SK-N-SH (cell line): ENCODE data around the gene OPA3. TPM values are rescaled to one million over a fixed set of nuclear protein-coding genes. Genes with fewer than 3 reads are reported as not detected.

Experiments used
- CTCF ChIA-PET: fragments of 300-600, 350-600 bp; formaldehyde crosslinking; extraction: SDS; loops from one replicate; lab custom pipeline; 2021; lab: Yijun Ruan, JAX
- POLR2A ChIA-PET: fragments of 350-600 bp; sonication (Branson Sonifier 250); formaldehyde crosslinking; extraction: SDS; loops from one replicate; lab custom pipeline; 2020; ENCODE audit warnings: antibody characterized with exemption, inconsistent platforms; lab: Yijun Ruan, JAX
- DNase-seq: peaks from one replicate; pipeline ENCODE4 v3.0.0; 2012
- H2AFZ ChIP-seq: fragments of 200-600 bp; sonication (generic); 2 replicates; pipeline ENCODE4 v1.8.1; 2016; ENCODE audit warnings: antibody characterized with exemption, mild to moderate bottlenecking, low read depth
- H3F3A ChIP-seq: fragments of 200-600 bp; sonication (generic); replicated peaks from 2 replicates; pipeline ENCODE3; 2016; ENCODE audit warnings: antibody characterized with exemption, mild to moderate bottlenecking; ENCODE audit not compliant: insufficient read depth
- H3K27ac ChIP-seq, 2 experiments: fragments of 200-500 bp in 1 of 2; fragments of 200-600 bp in 1 of 2; sonication (Bioruptor generic) in 1 of 2; sonication (generic), shearing (Covaris generic) in 1 of 2; 2 replicates each; pipeline versions ENCODE4 v1.5.1 to v1.6.1; 2014 to 2016; ENCODE audit warnings: low read depth in 2 of 2, inconsistent platforms in 1 of 2, low read length in 1 of 2, mild to moderate bottlenecking in 1 of 2, mixed read lengths in 1 of 2
- H3K27me3 ChIP-seq: fragments of 200-600 bp; sonication (generic), shearing (Covaris generic); 2 replicates; pipeline ENCODE4 v1.6.1; 2016; ENCODE audit warnings: mixed run types; ENCODE audit not compliant: insufficient read depth
- H3K36me3 ChIP-seq, 2 experiments: fragments of 200-500 bp in 1 of 2; fragments of 200-600 bp in 1 of 2; sonication (Bioruptor generic) in 1 of 2; sonication (generic) in 1 of 2; replicated peaks in 1 of 2; 2 replicates each; pipeline versions ENCODE3 to v1.5.1; 2014 to 2016; ENCODE audit warnings: low read length in 1 of 2, mild to moderate bottlenecking in 1 of 2; ENCODE audit not compliant: insufficient read depth in 2 of 2, control insufficient read depth in 1 of 2
- H3K4me1 ChIP-seq, 2 experiments: fragments of 200-500 bp in 1 of 2; fragments of 200-600 bp in 1 of 2; sonication (Bioruptor generic) in 1 of 2; sonication (generic), shearing (Covaris generic) in 1 of 2; 2 replicates each; pipeline versions ENCODE4 v1.5.1 to v1.6.1; 2014 to 2016; ENCODE audit warnings: low read depth in 1 of 2, low read length in 1 of 2, mixed run types in 1 of 2; ENCODE audit not compliant: insufficient read depth in 2 of 2, control insufficient read depth in 1 of 2
- H3K4me2 ChIP-seq: fragments of 200-600 bp; sonication (generic), shearing (Covaris generic); 2 replicates; pipeline ENCODE4 v1.6.1; 2017; ENCODE audit warnings: mixed run types
- H3K4me3 ChIP-seq, 2 experiments: fragments of 200-500 bp in 1 of 2; fragments of 200-600 bp in 1 of 2; sonication (Bioruptor generic) in 1 of 2; sonication (generic), shearing (Covaris generic) in 1 of 2; 2 replicates each; pipeline versions ENCODE4 v1.5.1 to v1.8.1; 2014 to 2016; ENCODE audit warnings: low read depth in 2 of 2, inconsistent platforms in 1 of 2, low read length in 1 of 2, mild to moderate bottlenecking in 1 of 2, mixed read lengths in 1 of 2, moderate library complexity in 1 of 2
- H3K79me2 ChIP-seq: fragments of 200-600 bp; sonication (generic); 2 replicates; pipeline ENCODE4 v1.8.1; 2017; ENCODE audit warnings: mild to moderate bottlenecking; ENCODE audit not compliant: insufficient read depth
- H3K9ac ChIP-seq: fragments of 200-600 bp; sonication (generic); 2 replicates; pipeline ENCODE4 v1.6.1; 2017; ENCODE audit warnings: mixed run types
- H3K9me2 ChIP-seq: fragments of 200-600 bp; sonication (generic); 2 replicates; pipeline ENCODE4 v1.6.1; 2017; ENCODE audit warnings: mixed run types
- H3K9me3 ChIP-seq: fragments of 200-600 bp; sonication (generic); 2 replicates; pipeline ENCODE4 v1.6.1; 2017; ENCODE audit warnings: mixed run types, mild to moderate bottlenecking, moderate library complexity
- H4K20me1 ChIP-seq: fragments of 200-600 bp; sonication (generic); 2 replicates; pipeline ENCODE4 v1.6.1; 2017; ENCODE audit warnings: mild to moderate bottlenecking, mixed run types; ENCODE audit not compliant: insufficient read depth
- EP300 ChIP-seq, 2 experiments: IDR thresholded peaks; 2 replicates each; pipeline versions ENCODE4 v1.4.0 to v1.6.1; 2012; ENCODE audit warnings: borderline replicate concordance in 1 of 2, low read depth in 1 of 2, low read length in 1 of 2
- GABPA ChIP-seq: IDR thresholded peaks from 2 replicates; pipeline ENCODE4 v1.4.0; 2012; ENCODE audit warnings: low read depth, mild to moderate bottlenecking
- GATA2 ChIP-seq: sonication (generic); formaldehyde crosslinking; IDR thresholded peaks from 2 replicates; pipeline ENCODE4 v1.5.0; 2020; ENCODE audit warnings: mild to moderate bottlenecking, missing genetic modification reagents
- JUND ChIP-seq: IDR thresholded peaks from 2 replicates; pipeline ENCODE4 v1.4.0; 2012
- MXI1 ChIP-seq: IDR thresholded peaks from 2 replicates; pipeline ENCODE4 v1.6.1; 2012; ENCODE audit warnings: mild to moderate bottlenecking, low read depth, low read length, improper control_type of control experiment
- POLR2AphosphoS5 ChIP-seq: IDR thresholded peaks from 2 replicates; pipeline ENCODE4 v1.6.1; 2012; ENCODE audit warnings: low read depth, low read length
- RXRA ChIP-seq: IDR thresholded peaks from 2 replicates; pipeline ENCODE4 v1.4.0; 2012; ENCODE audit warnings: low read depth, mild to moderate bottlenecking, borderline replicate concordance
- SIN3A ChIP-seq: IDR thresholded peaks from 2 replicates; pipeline ENCODE4 v1.6.1; 2012; ENCODE audit warnings: low read depth, mild to moderate bottlenecking, low read length, moderate library complexity, borderline replicate concordance
- TCF12 ChIP-seq: IDR thresholded peaks from 2 replicates; pipeline ENCODE4 v1.4.0; 2012
- WGBS: methylation state at CpG from one replicate; pipeline ENCODE4 v1.1.6; 2017; ENCODE audit warnings: low lambda C conversion rate; 5-methylcytosine and 5-hydroxymethylcytosine counted together
- polyA plus RNA-seq, 3 experiments: library from polyadenylated mRNA; depleted of rRNA; stranded (reverse); fragments of >200 nt; gene quantifications; 2 replicates each; pipeline ENCODE4 v1.2.3, GENCODE V29; 2012
- TF ChIP-seq, protein P1 (sequence below): IDR thresholded peaks from 2 replicates; pipeline ENCODE4 v1.6.1; 2012; ENCODE audit warnings: mild to moderate bottlenecking, low read depth, low read length, moderate library complexity
- TF ChIP-seq, protein P2 (sequence below): IDR thresholded peaks from 2 replicates; pipeline ENCODE4 v1.4.0; 2012; ENCODE audit warnings: low read depth
- TF ChIP-seq, protein P3 (sequence below): IDR thresholded peaks from 2 replicates; pipeline ENCODE4; 2012
- TF ChIP-seq, protein P4 (sequence below): IDR thresholded peaks from 2 replicates; pipeline ENCODE4 v1.4.0; 2012; ENCODE audit warnings: low read depth, borderline replicate concordance

Gene OPA3
- polyA plus RNA-seq, 1 of the 3 experiments (the other 2 are of a cell fraction) = 10.0 TPM

DNA sequence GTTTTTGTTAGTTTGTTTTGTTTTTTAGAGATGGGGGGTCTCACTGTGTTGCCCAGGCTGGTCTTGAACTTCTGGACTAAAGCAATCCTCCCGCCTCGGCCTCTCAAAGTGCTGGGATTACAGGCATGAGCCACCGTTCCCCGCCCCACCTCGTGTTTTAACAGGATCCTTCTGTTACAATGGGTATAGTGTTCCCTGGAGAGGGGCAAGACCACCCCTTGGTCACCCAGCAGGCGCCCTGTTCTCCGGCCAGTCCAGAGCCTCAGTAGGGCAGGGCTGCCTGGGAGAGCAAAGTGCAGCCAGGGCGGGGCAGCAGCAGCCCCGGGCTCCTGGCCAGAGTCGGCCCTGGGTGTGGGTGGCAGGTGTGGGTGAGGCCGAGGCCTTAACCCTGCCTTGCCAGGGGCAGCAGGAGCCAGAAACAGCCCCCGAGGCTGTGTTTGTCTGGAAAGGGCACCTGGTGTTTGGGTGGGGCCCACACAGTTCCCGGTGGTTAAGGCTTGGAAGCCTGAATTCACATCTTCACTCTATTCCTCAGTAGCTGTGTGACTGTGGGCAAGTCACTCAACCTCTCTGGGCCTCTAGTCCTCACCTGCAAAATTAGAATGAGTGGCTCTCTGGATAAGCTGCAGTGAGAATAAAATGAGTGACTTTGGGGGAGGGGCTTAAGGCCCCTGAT, 70.1 kb downstream of the OPA3 start (continued):
- TF ChIP-seq MXI1 = no peak
- no peak for TF ChIP-seq GATA2 (CRISPR knock-in tag)
- no peak for TF ChIP-seq EP300 (IDR thresholded peaks at IDR 0.05; ENCODE audit: borderline replicate concordance in 1 of 2, low read depth in 1 of 2, low read length in 1 of 2)
- TF ChIP-seq, protein P1, sequence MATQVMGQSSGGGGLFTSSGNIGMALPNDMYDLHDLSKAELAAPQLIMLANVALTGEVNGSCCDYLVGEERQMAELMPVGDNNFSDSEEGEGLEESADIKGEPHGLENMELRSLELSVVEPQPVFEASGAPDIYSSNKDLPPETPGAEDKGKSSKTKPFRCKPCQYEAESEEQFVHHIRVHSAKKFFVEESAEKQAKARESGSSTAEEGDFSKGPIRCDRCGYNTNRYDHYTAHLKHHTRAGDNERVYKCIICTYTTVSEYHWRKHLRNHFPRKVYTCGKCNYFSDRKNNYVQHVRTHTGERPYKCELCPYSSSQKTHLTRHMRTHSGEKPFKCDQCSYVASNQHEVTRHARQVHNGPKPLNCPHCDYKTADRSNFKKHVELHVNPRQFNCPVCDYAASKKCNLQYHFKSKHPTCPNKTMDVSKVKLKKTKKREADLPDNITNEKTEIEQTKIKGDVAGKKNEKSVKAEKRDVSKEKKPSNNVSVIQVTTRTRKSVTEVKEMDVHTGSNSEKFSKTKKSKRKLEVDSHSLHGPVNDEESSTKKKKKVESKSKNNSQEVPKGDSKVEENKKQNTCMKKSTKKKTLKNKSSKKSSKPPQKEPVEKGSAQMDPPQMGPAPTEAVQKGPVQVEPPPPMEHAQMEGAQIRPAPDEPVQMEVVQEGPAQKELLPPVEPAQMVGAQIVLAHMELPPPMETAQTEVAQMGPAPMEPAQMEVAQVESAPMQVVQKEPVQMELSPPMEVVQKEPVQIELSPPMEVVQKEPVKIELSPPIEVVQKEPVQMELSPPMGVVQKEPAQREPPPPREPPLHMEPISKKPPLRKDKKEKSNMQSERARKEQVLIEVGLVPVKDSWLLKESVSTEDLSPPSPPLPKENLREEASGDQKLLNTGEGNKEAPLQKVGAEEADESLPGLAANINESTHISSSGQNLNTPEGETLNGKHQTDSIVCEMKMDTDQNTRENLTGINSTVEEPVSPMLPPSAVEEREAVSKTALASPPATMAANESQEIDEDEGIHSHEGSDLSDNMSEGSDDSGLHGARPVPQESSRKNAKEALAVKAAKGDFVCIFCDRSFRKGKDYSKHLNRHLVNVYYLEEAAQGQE = no peak
- TF ChIP-seq SIN3A = no peak
- TF ChIP-seq RXRA = no peak
- TF ChIP-seq TCF12 = no peak
- TF ChIP-seq, protein P2, sequence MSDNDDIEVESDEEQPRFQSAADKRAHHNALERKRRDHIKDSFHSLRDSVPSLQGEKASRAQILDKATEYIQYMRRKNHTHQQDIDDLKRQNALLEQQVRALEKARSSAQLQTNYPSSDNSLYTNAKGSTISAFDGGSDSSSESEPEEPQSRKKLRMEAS = no peak
- TF ChIP-seq, protein P3, sequence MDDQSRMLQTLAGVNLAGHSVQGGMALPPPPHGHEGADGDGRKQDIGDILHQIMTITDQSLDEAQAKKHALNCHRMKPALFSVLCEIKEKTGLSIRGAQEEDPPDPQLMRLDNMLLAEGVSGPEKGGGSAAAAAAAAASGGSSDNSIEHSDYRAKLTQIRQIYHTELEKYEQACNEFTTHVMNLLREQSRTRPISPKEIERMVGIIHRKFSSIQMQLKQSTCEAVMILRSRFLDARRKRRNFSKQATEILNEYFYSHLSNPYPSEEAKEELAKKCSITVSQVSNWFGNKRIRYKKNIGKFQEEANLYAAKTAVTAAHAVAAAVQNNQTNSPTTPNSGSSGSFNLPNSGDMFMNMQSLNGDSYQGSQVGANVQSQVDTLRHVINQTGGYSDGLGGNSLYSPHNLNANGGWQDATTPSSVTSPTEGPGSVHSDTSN = no peak

DNA sequence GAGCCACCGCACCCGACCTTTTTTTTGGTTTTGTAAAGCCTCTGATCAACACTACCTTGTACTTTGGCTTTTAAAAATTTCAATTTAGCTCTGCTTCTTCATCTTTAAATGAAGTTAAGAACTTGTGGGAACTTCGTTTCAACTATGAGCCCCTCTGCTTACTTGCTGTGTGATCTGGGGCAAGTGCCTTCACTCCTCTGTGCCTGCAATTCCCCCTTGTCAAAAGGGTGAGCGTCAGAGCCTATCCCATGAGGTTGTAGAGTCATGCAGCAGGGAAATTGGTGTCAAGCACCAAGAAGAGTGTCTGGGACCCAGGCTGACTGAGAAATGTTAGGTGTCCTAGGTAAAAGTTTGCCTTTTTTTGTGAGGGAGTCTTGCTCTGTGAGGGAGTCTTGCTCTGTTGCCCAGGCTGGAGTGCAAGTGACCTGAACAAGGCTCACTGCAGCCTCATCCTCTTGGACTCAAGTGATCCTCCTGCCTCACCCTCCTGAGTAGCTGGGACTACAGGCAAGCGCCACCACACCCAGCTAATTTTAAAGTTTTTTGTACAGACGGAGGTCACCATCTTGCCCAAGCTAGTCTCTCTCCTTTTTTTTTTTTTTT, 71.6 kb downstream of the OPA3 start:
- Histone ChIP-seq H3K27me3 (no peaks in the 10 kb centered on the region), H3K9me3 (no peaks in the 10 kb centered on the region), H2AFZ (no peak overlapping the region), H3K4me2 (no peak overlapping the region), H3K79me2 (peaks cover 91% of the 10 kb centered on the region)
- no peak for TF ChIP-seq EP300 (IDR thresholded peaks at IDR 0.05; ENCODE audit: borderline replicate concordance in 1 of 2, low read depth in 1 of 2, low read length in 1 of 2)
- no peak for TF ChIP-seq GATA2 (CRISPR knock-in tag)
- TF ChIP-seq, protein P1 = no peak
- TF ChIP-seq, protein P4, sequence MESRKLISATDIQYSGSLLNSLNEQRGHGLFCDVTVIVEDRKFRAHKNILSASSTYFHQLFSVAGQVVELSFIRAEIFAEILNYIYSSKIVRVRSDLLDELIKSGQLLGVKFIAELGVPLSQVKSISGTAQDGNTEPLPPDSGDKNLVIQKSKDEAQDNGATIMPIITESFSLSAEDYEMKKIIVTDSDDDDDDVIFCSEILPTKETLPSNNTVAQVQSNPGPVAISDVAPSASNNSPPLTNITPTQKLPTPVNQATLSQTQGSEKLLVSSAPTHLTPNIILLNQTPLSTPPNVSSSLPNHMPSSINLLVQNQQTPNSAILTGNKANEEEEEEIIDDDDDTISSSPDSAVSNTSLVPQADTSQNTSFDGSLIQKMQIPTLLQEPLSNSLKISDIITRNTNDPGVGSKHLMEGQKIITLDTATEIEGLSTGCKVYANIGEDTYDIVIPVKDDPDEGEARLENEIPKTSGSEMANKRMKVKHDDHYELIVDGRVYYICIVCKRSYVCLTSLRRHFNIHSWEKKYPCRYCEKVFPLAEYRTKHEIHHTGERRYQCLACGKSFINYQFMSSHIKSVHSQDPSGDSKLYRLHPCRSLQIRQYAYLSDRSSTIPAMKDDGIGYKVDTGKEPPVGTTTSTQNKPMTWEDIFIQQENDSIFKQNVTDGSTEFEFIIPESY = no peak
- no peak for TF ChIP-seq GABPA
- TF ChIP-seq POLR2AphosphoS5 = no peak
- no peak for TF ChIP-seq SIN3A
- TF ChIP-seq JUND = no peak
- TF ChIP-seq, all 33 proteins: peak for 0
- WGBS = 90% methylated on average over 6 of the region's 6 CpGs
- Histone ChIP-seq H3K4me1 (peaks cover 0 to 7% of the 10 kb centered on the region in 2 experiments; a peak in 2 of 4 replicates), H3K9ac (no peak overlapping the region), H3K36me3 (peaks cover 2 to 4% of the 10 kb centered on the region in 2 experiments), H3K4me3 (no peak overlapping the region), H3K9me2 (no peaks in the 10 kb centered on the region), H4K20me1 (peaks cover 72% of the 10 kb centered on the region), H3K27ac (no peak overlapping the region), H3F3A (peaks cover 3% of the 10 kb centered on the region)
- no peak for DNase-seq
- CTCF ChIA-PET = no interaction called here
- POLR2A ChIA-PET = no interaction called here
